HG03280 (cell line): ENCODE data around the gene PDK3.

Experiments used
- ATAC-seq: cut with Tn5 transposase; IDR thresholded peaks from one replicate; pipeline ENCODE4 v1.9.1; 2021; ENCODE audit warnings: mild to moderate bottlenecking, moderate library complexity; ENCODE audit not compliant: unreplicated experiment

PDK3 gene

DNA sequence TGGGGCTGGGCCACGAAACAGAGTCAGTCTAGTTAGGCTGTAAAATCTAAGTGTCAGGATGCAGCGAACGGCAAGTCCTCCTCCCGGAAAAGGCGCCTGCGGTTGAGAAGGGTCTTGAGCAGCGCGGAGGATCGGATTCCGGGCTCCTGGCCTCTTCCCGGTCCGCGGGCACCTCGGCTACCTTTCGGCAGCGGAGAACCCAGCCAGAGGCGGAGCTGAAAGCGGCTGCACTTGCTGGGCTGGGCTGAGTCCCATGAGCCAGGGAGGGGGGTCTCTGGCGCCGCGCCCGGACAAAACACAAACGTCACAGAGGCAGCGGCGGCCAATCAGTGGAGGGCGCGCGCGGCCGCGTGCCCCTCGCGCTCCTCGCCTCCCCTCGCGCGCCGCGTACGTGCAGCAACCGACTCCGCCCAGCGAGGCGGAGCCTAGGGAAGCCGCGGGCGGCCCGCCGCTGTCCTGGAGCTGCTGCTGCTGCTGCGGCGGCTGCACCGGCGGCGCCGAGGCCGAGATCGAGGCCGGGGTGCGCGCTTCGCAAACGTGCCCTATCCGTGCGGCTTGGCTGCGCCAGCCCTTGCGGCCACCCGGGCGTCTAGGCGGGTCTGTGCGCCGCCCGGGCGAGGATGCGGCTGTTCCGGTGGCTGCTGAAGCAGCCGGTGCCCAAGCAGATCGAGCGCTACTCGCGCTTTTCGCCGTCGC, at the start of gene PDK3:
TSS of gene PDK3 (plus strand) at position 451 of the 696 bp plus-strand sequence. CDS start at position 621, 170 bp downstream.
- ATAC-seq, result peak; percentile 97

DNA sequence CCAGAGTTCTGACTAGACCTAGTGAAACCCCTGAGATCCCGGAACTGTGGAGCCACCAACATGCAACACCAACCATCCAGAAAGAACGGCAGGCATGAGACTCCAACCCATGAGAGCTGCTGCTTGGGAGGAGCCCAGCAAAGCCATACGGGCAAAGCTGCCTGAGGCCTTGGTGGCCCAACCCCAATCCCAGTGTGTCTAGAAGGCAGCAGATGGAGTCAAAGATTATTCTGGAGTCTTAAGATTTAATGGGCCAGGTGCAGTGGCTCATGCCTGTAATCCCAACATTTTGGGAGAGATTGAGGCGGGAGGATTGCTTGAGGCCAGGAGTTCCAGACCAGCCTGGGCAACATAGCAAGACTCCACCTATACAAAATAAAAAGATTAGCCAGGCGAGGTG, 49.2 kb upstream of the PDK3 start:
- ATAC-seq, result no peak

DNA sequence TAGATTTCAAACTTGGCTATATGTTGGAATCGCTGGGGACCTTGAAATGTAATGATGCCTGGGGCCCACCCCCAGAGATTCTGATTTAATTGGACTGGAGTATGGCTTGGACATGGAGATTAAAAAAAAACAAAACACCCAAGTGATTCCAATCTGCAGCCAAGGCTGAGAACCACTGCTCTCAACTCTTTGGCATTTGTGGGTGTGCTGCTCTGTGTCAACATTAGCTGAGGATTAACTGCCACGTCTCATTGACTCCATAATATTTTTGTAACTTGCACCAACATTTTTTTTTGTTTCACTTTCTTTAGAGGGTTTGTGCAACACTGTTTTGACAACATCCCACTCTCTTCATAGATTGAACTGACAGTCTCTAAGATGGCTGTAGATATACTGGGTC, 41.1 kb upstream of the PDK3 start:
- no peak for ATAC-seq

DNA sequence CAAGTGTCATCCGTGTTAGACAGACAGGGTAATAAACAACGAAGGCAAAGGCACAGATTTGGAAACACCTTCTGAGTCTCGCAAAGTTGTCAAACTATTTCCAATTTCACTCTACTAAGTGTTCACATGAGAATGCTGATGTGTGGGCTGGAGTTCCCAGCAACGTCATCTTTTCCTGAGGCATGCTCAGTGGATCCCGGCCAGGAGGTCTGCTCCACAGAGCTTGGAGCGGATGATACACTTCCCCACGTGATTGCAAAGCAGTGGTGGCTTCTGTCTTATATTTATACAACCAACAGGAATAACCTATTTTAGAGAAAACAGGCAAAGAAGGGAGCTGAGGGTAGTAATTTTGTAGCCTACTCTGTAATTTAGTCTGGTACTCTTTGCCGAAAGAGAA, 40.1 kb upstream of the PDK3 start:
- ATAC-seq, result no peak

DNA sequence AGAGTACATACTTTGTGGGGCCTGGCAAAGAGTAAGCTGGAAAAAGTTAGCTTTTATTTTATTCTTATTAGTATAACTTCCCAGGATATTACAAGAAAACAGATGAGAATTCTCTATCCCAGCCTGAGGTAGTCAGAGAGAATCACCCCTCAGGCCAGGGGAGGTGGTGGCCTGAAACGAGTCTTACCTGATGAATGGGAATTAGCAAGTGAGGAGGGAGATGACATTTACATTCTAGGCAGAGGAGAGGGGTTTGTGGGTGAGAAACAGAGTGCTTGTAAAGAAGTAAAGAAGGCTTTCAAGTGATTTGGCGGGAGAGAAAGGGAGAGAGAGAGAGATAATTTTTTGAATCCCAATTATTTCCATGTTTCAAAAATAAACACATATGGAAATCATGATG, 39.3 kb upstream of the PDK3 start:
- no peak for ATAC-seq

DNA sequence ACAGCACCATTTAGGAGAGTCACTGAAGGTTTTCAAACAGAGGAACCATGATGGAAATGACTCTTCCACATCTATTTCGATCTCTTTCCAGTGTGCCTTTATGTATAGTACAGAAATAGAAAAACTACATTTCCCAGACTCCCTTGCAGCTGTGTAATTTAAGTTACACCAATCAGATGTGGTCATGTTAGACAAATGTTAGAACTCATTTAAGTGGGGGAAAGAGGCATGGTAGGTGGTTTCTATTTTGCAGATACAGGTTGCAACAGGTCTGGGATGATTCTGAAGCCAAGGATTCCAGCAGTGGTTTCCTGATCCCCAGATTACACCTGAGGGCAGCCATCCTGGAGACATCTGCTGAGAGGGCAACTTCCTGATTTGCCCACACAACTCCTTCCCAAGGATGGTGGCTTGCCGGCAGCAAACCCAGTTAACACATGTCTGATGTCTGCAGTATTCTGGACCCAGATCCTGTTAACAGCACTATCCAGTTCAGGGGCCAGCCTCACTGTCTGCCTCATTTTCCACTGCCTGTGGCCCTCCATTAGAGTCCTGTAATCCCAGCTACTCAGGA, 38.7 kb upstream of the PDK3 start:
- ATAC-seq, result no peak

DNA sequence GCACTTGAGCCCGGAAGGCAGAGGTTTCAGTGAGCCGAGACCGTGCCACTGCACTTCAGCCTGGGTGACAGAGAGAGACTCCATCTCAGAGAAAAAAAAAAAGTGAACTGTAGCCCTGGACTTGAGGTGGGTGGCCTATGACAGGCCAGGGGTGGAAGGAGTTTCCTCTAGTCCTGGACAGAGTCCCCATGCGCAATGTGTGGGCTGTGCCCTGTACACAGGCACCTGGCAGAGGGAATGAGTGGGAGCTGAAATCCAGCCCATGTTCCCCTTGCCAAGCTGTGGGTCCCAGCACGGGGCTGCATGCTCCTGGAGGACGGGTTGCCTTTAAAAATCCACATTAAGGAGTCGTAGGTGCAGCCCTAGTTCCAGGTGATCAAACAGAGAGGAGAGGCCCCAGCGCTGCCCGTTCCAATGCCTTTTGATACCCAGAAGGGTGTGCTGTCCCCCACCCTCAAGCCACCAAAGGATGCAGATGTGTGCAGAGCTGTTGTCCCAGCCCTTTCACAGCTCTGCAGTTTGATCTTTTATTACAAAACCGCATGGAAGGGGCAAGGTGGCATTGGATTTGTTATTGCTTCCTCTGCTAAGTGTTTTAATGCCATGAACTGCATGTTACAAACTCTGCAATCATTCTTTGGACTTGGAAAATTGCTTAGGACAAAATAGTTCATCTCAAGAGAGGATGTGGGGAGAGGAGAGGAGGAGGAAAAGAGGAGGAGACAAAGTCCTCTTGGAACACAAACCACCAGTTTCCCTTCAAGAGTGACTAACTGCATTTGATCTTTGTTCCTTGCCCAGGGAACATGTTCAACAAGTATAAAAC, 38.0 kb upstream of the PDK3 start:
- ATAC-seq, result no peak

DNA sequence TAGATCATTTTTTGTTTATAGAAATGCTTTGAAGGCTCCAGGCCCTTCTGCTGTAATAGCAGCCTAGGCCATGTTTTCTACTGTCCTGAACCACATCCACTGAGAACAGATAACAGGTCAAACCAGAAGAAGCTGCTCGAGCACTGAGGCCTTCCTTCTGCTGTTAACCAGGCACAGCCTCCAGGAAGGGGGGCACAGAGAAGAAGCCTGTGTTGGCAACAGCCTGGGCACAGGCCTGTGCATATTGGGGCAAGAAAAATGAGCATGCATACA, 37.4 kb upstream of the PDK3 start:
- ATAC-seq, result no peak

DNA sequence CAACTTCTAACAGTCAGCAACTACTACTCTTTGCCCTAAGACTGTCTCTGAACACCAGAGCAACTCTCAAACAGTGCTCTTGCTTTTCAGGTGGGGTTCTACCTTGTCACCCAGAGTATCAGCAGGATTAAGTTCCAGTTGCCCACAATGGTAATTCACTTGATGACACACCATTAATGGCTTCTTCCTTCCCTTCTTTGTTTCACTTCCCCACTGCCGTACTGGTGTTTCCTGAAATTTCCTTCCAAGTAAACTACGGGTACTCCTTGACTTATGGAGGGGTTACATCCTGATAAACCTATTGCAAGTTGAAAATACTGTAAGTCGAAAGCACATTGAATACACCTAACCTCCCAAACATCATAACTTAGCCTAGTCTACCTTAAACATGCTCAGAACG, 36.6 kb upstream of the PDK3 start:
- ATAC-seq, result no peak

DNA sequence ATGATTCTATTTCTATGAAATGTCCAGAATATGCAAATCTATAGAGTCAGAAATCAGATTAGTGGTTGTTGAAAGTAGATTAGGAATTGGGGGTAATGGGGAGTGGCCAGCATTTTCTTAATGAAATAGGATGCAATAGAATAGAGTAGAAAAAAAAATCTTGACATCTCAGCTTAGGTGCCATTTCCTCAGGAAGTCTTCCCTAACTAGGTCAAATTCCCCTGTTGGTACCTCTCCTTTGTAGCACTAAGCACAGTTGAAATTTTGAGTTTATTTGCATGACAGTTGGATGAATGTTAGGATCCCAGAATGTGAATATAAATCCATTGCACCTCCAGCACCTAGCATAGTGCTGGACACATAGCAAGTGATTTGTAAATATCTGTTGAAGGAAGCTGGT, 30.0 kb upstream of the PDK3 start:
- no peak for ATAC-seq

DNA sequence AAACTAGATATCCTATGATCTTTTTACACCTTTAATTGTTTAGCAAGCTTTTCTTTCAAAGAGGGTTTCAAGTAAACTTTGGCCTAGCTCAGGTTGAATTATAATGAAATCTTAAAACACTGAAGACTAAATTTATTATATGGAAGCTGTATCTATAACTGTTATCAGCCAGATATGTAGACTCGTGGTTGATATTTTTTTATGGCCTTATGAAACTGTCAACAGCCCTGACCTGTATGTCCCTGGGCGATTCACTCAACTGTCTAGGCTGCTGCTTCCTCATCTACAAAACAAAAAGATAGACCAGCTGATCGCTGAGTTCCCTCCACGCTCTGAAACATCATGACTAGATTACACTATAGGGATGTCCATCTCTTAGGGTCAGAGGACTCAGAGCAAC, 21.2 kb upstream of the PDK3 start:
- ATAC-seq, result no peak

DNA sequence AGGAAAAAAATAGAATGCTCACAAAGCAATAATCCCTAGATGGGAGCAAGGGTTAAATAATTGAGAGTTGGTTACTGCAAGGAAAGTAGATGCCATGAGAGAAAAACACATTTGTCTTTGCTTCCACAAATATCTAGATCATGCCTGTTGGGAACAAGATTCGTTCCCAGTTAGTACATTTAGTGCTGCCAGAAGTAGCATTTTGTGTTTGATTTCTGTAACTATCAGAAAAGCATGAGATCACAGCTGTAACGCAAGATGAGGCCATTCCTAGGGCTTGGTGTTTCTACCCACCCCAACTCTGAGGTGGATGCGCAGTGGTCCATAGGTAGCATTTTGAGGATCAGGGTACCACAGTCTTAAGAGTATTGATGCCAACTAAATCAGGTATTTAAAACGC, 20.4 kb upstream of the PDK3 start:
- no peak for ATAC-seq

DNA sequence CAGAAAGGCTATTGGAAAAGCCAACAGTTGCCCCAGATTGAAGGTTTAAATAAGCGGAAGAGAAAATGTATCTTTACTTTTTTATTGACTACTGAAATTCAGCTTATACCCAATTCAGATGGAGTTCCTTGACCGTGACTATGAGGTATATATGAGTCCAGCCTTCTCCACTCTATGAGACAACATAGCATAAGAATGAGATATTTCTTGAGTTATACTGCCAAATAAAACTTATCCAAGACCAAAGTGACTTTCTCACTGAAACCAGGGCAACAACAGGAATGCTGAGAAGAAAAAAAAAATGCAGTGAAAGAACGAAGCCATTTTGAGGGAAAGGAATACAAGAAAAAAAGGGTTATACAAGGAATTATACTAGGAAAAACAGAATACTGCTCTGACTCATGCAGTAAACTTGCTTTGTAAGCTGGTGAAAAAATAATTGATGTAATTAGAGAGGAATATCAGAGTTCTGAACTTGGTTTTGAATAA, 16.3 kb upstream of the PDK3 start:
- ATAC-seq, result no peak

DNA sequence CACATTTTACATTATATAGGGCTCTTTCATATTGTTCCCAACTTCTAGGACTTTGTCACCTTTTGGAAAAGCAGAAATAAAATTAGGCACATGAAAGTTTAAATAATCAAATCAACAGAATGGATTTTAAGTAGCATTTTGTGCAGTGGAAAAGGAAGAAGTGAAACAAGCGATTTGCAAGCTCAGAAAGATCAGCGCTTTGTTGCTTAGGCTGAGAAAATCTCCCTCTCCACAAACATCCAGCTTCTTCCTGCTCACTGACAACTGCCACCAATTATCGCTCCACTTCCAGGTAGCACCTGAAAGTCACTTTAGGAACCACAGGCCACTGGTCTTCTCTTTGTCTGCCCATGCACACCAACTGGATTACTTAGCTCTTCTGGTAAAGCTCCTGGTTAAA, 2.0 kb upstream of the PDK3 start:
- no peak for ATAC-seq

DNA sequence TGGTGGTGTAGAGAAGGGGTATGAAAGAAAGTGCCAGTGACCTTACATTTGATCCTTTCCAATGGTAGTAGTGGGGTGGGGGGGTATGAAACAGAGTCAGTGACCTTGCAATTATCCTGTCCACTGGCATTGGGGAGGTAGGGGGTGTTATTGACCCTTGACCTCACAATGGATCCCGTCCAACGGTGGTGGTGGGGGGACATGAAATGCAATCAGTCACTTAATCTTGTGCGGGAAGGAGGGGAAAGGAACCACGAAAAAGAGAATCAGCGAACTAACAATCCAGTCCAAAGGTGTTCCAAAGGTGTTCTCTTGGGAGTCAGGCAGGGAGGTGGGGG, 619 bp upstream of the PDK3 start:
- ATAC-seq, result no peak

DNA sequence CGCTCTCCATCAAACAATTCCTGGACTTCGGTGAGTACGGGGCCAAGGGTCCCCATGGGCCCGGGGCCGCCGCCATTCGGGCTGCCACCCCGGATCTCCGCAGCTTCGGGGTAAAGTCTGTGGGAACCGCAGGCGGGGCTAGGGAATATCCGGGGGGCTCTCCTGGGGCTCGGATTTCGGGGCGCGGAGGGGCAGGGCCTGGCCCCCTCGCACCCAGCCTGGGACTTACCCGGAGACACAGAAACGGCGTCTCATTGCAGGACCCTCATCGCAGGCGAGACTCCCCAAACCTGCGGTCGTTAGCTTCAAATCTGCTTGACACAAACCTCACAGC, 413 bp downstream of the PDK3 start:
- peak; percentile 14 for ATAC-seq

DNA sequence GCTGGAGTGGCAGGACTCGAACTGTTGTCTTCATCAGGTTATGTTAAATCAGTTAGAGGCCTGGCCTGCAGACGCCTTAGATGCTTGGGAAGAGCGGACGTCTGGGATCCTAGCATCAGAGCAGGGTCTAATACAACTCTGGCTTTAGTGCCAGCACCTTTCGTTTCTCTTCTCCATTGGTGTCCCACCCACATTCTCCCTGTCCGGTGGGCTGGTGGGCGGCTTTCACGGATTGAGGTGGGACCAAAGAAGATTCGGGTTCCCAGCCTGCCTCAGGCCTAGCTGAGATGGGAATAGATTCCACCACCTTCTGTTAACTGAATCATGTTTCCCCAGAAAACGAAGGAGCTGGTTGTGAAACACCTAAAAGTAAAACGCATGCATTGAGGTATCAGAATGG, 939 bp downstream of the PDK3 start:
- no peak for ATAC-seq

DNA sequence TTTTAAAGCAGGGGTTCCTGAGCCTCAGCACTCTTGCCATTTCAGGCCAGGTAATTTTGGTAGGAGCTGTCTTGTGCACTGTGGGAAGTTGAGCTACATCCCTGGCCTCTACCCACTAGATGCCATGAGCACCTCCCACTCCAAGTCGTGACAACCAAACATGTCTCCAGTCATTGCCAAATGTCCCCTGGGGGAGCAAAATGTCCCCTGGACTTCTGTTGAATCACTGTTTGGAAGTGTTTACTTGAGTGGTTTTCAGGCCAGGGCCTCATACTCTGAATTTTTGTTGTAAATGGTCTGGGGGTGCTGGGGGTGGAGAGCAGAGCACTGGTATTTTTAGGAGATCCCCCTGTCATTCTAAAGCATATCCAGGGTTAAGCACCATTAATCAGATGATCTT, 3.2 kb downstream of the PDK3 start:
- ATAC-seq, result no peak

DNA sequence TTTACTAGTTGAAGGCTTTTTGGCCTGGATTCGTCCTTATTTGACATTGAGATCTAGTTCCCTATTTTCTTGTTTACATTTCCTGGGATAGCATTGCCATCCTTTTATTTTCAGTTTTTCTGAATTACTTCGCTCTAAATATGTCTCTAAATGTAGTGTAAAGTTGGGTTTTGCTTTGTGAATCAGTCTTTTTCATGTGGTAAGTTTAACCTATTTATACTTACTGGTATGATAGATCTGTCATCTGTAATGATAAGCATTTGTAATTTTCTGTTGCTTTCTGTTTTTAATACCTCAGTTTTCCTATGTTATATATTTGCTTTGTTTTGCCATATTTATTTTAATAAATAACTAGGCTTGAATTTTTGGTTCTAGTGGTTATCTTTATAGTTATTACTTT, 6.7 kb downstream of the PDK3 start:
- ATAC-seq, result no peak

DNA sequence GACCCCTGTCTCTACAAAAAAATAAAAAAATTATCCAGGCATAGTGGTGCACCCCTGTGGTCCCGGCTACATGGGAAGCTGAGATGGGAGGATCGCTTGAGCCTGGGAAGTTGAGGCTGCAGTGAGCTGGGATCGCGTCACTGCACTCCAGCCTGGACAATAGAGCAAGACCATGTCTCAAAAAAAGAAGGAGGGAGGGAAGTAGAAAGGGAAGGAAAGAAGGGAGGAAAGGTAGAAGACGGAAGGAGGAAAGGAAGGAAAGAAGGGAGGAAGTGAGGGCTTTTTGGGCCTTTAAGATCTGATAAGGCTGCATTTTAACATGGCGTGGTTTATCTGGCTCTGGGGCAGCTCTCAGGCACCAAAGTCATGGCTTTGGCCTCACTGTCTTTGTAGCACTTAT, 10.4 kb downstream of the PDK3 start:
- no peak for ATAC-seq

DNA sequence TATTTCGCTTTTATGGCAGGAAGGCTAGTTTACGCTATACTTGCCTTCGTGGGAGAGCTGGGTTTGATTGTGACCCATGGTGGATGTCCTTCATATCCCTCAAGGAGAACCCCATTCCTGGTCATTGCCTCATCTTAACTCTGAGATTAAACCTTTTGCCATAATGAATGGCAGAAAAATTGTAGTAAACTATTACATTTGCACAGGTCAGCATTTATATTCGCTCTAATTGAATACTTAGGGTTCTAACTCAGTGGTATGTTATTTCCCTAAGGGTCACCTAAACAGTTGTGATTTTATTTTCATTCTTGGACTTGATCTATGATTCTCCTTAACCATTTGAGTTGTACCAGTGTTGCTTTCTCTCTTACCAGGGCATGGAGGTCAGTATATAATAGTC, 13.4 kb downstream of the PDK3 start:
- no peak for ATAC-seq

DNA sequence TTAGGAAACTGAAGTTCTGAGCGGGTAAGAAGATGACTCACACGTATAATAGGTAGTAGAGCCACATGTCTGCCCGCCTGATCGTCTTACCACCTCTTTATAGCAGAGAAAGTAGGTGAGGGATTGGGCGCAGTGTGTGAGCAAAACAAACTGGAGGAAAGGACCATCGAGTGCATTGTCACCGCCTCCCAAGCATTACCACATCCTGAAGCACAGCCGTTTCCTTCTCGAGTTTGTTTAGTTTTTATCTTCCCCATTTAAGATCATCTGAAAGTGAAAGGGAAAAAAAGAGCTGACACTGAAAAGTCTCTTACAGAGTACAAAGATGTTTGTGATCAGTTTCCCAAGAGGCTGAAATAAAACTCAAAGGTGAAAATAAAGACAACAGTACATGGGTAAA, 14.8 kb downstream of the PDK3 start:
- ATAC-seq, result peak; percentile 90
